Measurements from ENCODE around the gene ACYP1. TPM values are rescaled to one million over a fixed set of nuclear protein-coding genes. Genes with fewer than 3 reads are reported as not detected.

ACYP1 gene
- total and polyA plus RNA-seq, 2 of the 13 experiments (the other 11 are each of a cell fraction or from before 2014, with no cell fraction given) = 9.7 to 22.4 TPM

- TF ChIP-seq RERE (CRISPR knock-in tag; IDR thresholded peaks at IDR 0.05; ENCODE audit: low read depth) = no peak
- no peak for TF ChIP-seq ZZZ3 (CRISPR knock-in tag; IDR thresholded peaks at IDR 0.05; ENCODE audit: borderline replicate concordance)
- TF ChIP-seq PHF20 (CRISPR knock-in tag; IDR thresholded peaks at IDR 0.05) = no peak
- TF ChIP-seq ZNF281 (CRISPR knock-in tag; IDR thresholded peaks at IDR 0.05; ENCODE audit: borderline replicate concordance) = no peak
- no peak for TF ChIP-seq ZNF747 (CRISPR knock-in tag; IDR thresholded peaks at IDR 0.05; ENCODE audit: borderline replicate concordance)
- TF ChIP-seq PITX1 (CRISPR knock-in tag; IDR thresholded peaks at IDR 0.05) = no peak
- TF ChIP-seq IRF9 (CRISPR knock-in tag; IDR thresholded peaks at IDR 0.05; ENCODE audit: borderline replicate concordance) = no peak
- no peak for TF ChIP-seq ZNF260 (CRISPR knock-in tag; IDR thresholded peaks at IDR 0.05; ENCODE audit: borderline replicate concordance, low read depth)
Observed at GRCh38 chr14:75059642-75060041, 4.2 kb downstream of the ACYP1 start (continued).

Data from HepG2 (cell line).